Neural progenitor cell (in vitro differentiated cells): ENCODE measurements around the gene SWAP70. TPM values are rescaled to one million over a fixed set of nuclear protein-coding genes. Genes with fewer than 3 reads are reported as not detected.

Source experiments
- DNase-seq: peaks from one replicate; pipeline ENCODE4 v3.0.0-alpha.2; 2016; ENCODE audit warnings: low spot score
- H2AFZ ChIP-seq: fragments of 200-600 bp; sonication (generic); replicated peaks from 2 replicates; pipeline ENCODE4 v1.6.1; 2016; ENCODE audit warnings: antibody characterized with exemption
- H3F3A ChIP-seq: fragments of 200-600 bp; sonication (generic); 2 replicates; pipeline ENCODE4 v1.6.1; 2016; ENCODE audit warnings: antibody characterized with exemption, low read depth
- H3K27ac ChIP-seq: fragments of 200-600 bp; sonication (generic); 2 replicates; pipeline ENCODE4 v1.5.1; 2016; ENCODE audit warnings: mild to moderate bottlenecking
- H3K27me3 ChIP-seq: fragments of 200-600 bp; sonication (generic); 2 replicates; pipeline ENCODE4 v1.6.1; 2016; ENCODE audit warnings: mild to moderate bottlenecking, moderate library complexity
- H3K36me3 ChIP-seq: fragments of 200-600 bp; sonication (generic); 2 replicates; pipeline ENCODE4 v1.5.1; 2016
- H3K4me1 ChIP-seq: fragments of 200-600 bp; sonication (generic); 2 replicates; pipeline ENCODE4 v1.6.1; 2016; ENCODE audit warnings: mixed run types
- H3K4me2 ChIP-seq: fragments of 200-600 bp; sonication (generic); 2 replicates; pipeline ENCODE4 v1.6.1; 2016
- H3K4me3 ChIP-seq: fragments of 200-600 bp; sonication (generic); 2 replicates; pipeline ENCODE4 v1.5.1; 2016
- H3K79me2 ChIP-seq: fragments of 200-600 bp; sonication (generic); 2 replicates; pipeline ENCODE4 v1.6.1; 2016; ENCODE audit warnings: low read depth
- H3K9ac ChIP-seq: fragments of 200-600 bp; sonication (generic); 2 replicates; pipeline ENCODE4 v1.6.1; 2016
- H3K9me3 ChIP-seq: fragments of 200-600 bp; sonication (generic); 2 replicates; pipeline ENCODE4 v1.5.1; 2016; ENCODE audit warnings: low read depth
- H4K20me1 ChIP-seq: fragments of 200-600 bp; sonication (generic); 2 replicates; pipeline ENCODE4 v1.6.1; 2016; ENCODE audit warnings: low read depth
- H3K27ac Mint-ChIP-seq: 3 replicates; pipeline ENCODE4 v1.8.0; 2021; ENCODE audit warnings: mixed read lengths
- H3K27me3 Mint-ChIP-seq: 2 replicates; pipeline ENCODE4 v1.8.0; 2022; ENCODE audit warnings: low read depth, mild to moderate bottlenecking, inconsistent platforms, moderate library complexity, mixed read lengths; ENCODE audit not compliant: insufficient read depth
- H3K36me3 Mint-ChIP-seq: 3 replicates; pipeline ENCODE4 v1.8.0; 2021; ENCODE audit warnings: mixed read lengths
- H3K4me1 Mint-ChIP-seq: 3 replicates; pipeline ENCODE4 v1.8.0; 2021; ENCODE audit warnings: mixed read lengths
- H3K4me3 Mint-ChIP-seq: 3 replicates; pipeline ENCODE4 v1.8.0; 2021; ENCODE audit warnings: mild to moderate bottlenecking, moderate library complexity, mixed read lengths
- H3K9me3 Mint-ChIP-seq: 3 replicates; pipeline ENCODE4 v1.8.0; 2020; ENCODE audit warnings: mixed read lengths
- CTCF ChIP-seq: fragments of 200-600 bp; sonication (generic); IDR thresholded peaks from 2 replicates; pipeline ENCODE4 v1.5.1; 2017; ENCODE audit warnings: antibody characterized with exemption, mild to moderate bottlenecking
- EZH2 ChIP-seq: fragments of 200-600 bp; sonication (generic); IDR thresholded peaks from 2 replicates; pipeline ENCODE4 v1.6.1; 2017; ENCODE audit warnings: antibody characterized with exemption, mild to moderate bottlenecking, moderate library complexity
- EZH2phosphoT487 ChIP-seq: fragments of 200-600 bp; sonication (generic); IDR thresholded peaks from 2 replicates; pipeline ENCODE4 v1.6.1; 2017; ENCODE audit warnings: antibody characterized with exemption
- total RNA-seq: library from RNA; depleted of rRNA; stranded (reverse); fragments of >200 nt; gene quantifications from 2 replicates; pipeline ENCODE4 v1.2.3, GENCODE V29; 2015; ENCODE audit warnings: low replicate concordance

The SWAP70 gene
- total RNA-seq, 1 donor from 2014 or later, result 25.5 TPM

- Mint-ChIP-seq H3K9me3 (no peaks in the 10 kb centered on the region), H3K27ac (no peak overlapping the region), H3K36me3 (peaks cover 13% of the 10 kb centered on the region), H3K27me3 (peaks cover 8% of the 10 kb centered on the region), H3K4me3 (no peak overlapping the region), H3K4me1 (peaks cover 31% of the 10 kb centered on the region)
- Histone ChIP-seq H2AFZ (no peak overlapping the region), H4K20me1 (no peaks in the 10 kb centered on the region), H3K4me3 (no peak overlapping the region), H3K9me3 (no peaks in the 10 kb centered on the region), H3K79me2 (no peaks in the 10 kb centered on the region), H3K27me3 (no peaks in the 10 kb centered on the region), H3K4me1 (peaks cover 9% of the 10 kb centered on the region), H3K27ac (no peak overlapping the region), H3K36me3 (no peaks in the 10 kb centered on the region), H3F3A (no peaks in the 10 kb centered on the region), H3K9ac (no peak overlapping the region), H3K4me2 (no peak overlapping the region)
- no peak for DNase-seq
- TF ChIP-seq EZH2 (no peak), EZH2phosphoT487 (no peak), CTCF (no peak)
These were observed 88.2 kb downstream of the SWAP70 start for GRCh38 chr11:9752091-9752490.

GRCh38 chr11:9753021-9753420, 89.1 kb downstream of the SWAP70 start:
- Histone ChIP-seq H3K36me3 (no peaks in the 10 kb centered on the region), H3K4me3 (no peak overlapping the region), H3K27ac (no peak overlapping the region), H3F3A (no peaks in the 10 kb centered on the region), H3K4me1 (peaks cover 9% of the 10 kb centered on the region), H3K9ac (no peak overlapping the region), H3K79me2 (no peaks in the 10 kb centered on the region), H2AFZ (no peak overlapping the region), H3K27me3 (no peaks in the 10 kb centered on the region), H3K9me3 (no peaks in the 10 kb centered on the region), H4K20me1 (no peaks in the 10 kb centered on the region), H3K4me2 (no peak overlapping the region)
- DNase-seq, result no peak
- TF ChIP-seq CTCF (no peak), EZH2phosphoT487 (no peak), EZH2 (no peak)
- Mint-ChIP-seq H3K27ac (no peak overlapping the region), H3K4me3 (no peak overlapping the region), H3K36me3 (peaks cover 12% of the 10 kb centered on the region), H3K27me3 (peaks cover 8% of the 10 kb centered on the region), H3K4me1 (peaks cover 26% of the 10 kb centered on the region), H3K9me3 (no peaks in the 10 kb centered on the region)

- Histone ChIP-seq H3K4me2 (no peak overlapping the region), H3F3A (peaks cover 3% of the 10 kb centered on the region), H3K27ac (no peak overlapping the region), H3K4me1 (peaks cover 9% of the 10 kb centered on the region), H3K79me2 (no peaks in the 10 kb centered on the region), H4K20me1 (no peaks in the 10 kb centered on the region), H3K9ac (no peak overlapping the region), H3K36me3 (no peaks in the 10 kb centered on the region), H3K27me3 (peaks cover 3% of the 10 kb centered on the region), H3K4me3 (no peak overlapping the region), H2AFZ (no peak overlapping the region), H3K9me3 (no peaks in the 10 kb centered on the region)
- H3K9me3 Mint-ChIP-seq, result no peaks in the 10 kb centered on the region
- DNase-seq, result no peak
- no peak for TF ChIP-seq EZH2phosphoT487
- TF ChIP-seq CTCF, result no peak
- TF ChIP-seq EZH2, result no peak
- peaks cover 8% of the 10 kb centered on the region for H3K27me3 Mint-ChIP-seq
- H3K27ac Mint-ChIP-seq, result no peak overlapping the region
- peaks cover 28% of the 10 kb centered on the region for H3K4me1 Mint-ChIP-seq
- H3K4me3 Mint-ChIP-seq, result no peak overlapping the region
- peaks cover 7% of the 10 kb centered on the region for H3K36me3 Mint-ChIP-seq
These were observed 90.2 kb downstream of the SWAP70 start for GRCh38 chr11:9754010-9754471.
